GOT3 (cell line): Measurements from ENCODE around the gene PUM1.

Source experiments
- DNase-seq: peaks from one replicate; lab custom pipeline; 2025; ENCODE audit warnings: mixed read lengths; lab: John Stamatoyannopoulos, UW

The PUM1 gene

DNA sequence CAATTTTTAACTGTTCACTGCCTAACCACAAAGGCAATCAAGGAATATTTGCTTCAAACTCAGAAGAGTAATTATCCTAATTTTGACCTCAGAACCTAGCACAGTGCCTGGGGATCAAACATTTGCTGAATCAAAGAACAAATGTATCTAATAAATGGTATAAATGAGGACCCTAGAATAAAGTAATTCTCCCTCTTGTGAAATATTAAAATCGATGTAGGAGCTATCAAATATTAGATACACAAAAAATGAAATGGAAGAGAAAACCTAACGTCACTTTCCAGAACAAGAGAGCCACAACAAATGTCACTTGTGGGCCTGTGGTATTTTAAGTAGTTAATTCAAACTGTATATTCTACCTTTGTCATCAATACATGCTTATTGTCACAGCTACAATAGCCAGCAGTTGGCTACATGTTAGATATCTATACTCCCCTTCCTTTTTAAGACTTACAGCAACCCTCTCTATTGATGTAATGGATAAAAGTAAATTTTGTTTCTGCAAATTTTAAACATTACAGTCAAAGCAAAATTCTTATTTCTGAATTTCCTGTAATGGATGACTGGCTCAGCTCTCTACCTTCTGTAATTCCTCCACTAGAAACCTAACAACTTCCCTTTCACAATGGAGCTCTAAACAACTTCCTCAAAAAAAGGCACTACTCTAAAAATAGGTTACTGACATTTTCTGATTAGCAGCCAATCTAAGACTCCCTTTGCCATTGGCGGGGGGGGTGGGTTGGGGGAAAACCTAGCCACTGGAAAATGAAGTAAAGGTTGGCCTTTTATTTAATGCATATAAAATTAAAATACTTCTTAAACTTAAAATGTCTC lies 37.6 kb downstream of the PUM1 start:
- DNase-seq = no peak

DNA sequence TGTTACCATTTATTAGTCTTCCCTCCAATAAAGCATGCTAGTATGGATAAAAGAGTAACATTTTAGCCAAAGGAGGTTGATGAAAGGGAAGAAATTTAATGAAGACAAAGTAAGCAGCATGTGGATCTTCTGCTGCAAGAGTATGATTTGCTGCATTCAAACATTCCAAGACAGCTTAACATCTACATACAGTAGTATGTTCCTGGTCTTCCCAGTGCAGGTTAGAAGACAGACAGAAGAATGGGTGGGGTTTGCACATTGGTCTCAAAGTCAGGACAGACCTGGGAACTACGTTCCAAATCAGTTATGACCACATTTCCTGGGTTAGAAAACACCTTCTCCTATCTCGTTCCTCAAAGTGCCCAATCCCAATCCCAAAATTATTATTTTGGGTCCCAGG lies 43.3 kb downstream of the PUM1 start:
- DNase-seq = no peak

DNA sequence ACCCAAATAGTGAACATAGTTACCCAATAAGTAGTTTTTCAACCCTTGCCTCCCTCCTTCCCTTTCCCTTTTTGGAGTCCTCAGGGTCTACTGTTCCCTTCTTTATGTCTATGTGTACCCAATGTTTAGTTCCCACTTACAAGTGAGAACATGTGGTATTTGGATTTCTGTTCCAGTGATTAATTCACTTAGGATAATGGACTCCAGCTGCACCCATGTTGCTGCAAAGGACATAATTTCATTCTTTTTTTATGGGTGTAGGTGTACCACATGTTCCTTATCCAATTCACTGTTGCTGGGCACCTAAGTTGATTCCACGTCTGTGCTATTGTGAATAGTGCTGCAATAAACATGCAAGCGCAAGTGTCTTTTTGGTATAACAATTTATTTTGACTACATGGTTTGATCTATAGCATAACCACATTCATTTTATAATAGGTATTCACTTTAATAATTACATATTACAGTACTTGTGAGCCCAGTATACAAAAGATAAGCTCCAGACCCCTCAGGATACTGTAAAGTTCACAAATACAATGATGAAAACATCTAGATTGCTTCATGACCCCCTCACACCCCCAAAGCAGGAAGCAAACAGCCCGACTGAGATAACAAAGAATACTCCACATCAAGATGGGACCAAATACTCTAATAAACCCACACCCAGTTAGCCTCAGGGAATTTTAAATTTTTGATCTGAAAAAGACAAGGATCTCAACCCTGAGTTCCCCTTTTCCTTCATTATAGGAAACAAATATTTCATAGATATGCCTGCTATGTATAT lies 45.3 kb downstream of the PUM1 start:
- no peak for DNase-seq

DNA sequence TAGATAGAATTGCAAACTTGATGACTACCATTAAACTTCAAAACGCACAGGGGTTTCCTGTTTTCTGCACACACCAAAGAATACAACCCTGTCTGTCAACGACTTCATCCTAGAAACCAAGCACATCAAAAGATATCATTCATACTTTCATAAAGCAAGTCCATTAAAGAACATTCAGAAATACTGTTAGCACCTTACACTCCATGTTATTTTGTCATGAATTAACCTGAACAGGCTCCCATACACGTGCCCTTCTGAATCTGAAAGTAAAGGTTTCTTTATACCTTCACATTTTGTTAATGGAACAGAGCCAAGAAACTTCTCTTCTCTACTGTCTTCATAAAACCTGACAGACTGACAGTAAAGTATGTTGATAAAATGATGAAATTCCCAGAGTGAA lies 46.1 kb downstream of the PUM1 start:
- no peak for DNase-seq

DNA sequence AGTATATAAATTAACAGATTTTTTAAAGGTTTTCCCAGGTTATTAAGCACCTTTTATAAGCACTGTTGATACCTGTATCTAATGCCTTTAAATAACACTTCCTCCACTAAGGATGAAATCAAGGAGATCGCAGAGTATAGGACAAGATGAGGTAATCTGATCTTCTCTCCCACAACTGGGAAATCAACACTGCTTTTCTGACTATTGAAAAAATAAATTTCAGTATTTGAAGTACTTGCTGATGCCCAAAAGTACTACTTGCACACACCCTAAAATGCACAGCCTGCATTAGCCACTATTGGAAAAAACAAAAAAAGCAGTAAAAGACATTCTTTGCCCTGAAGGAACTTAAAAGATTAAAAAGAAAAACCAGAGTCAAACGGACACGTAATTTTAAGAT lies 48.6 kb downstream of the PUM1 start:
- no peak for DNase-seq

DNA sequence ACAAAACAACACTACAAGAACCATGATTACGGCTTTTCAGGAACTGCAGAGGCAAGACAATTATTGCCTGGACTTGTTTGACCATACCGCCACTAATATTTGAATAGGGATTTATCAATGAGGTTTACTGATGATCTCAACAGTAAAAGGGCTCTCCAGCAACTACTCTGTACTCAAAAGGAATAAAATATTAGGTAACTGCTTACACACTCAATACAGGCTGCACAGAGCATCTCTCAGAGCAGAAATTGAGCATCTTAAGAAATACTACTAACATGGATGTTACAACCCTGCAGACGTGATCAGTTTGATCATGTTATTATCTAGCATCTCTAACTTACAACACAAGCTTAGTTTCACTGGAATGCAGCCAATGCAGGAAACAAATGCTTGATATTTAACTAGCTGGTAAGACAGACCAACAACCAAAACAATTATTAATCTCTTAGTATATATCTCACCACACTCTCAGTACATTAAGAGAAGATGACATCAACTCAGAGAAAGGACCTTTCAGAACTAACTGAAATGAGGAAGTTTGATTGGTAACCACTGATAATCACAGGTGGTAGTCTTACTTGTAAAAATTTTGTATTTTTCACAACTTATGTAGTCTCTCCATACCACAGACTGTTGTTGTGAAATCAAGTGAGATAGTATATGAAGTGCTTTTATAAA lies 52.2 kb downstream of the PUM1 start:
- DNase-seq = no peak

DNA sequence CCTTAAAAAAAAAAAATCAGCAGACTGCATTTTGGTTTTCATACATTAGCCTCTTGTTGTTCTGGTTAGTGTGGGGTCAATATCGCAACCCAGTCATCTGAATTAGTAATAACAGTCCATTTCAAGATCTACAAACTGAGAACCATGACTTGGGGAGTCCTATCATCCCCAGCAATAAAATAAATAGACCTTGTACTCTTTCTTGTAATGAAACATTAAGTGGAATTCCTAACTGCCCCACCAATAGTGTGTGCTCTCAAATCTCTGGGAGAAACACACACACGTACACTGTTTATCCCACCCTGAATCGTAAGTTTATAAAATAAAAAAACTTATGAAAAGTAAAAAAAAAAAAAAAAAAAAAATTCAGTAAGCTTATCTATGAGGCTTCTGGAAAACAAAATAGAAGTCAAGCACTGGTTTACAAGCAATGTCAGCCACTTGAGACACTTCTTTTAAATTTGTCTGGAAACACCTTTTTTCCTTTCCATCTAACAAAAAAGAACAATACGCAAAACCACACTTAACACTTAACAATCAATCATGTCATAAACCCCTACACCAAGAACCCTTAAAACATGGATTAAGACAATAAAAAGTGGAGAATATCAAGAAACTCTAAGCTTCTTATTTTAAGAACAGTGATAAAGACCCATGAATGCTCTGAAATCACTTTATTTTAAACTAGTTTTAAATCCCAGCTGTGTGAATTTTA lies 53.1 kb downstream of the PUM1 start:
- DNase-seq = no peak

DNA sequence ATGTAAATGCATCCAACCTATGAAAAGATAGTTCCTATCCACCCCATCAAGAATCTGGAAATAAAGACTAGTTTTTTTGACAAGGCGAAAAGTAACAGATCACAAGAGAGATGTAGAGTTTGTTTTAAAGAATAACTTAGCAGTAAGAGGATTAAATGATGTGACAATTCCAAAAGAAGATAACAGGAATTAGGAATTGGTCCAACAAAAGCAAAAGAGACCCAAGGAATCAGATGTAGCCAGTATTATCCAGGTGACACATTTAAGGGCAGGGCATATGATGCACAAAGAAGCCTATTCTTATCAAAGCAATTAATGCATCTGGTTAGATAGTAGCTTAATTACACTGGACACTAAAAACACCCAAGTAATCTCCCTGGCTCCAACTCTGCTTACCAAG lies 53.8 kb downstream of the PUM1 start:
- DNase-seq = no peak

DNA sequence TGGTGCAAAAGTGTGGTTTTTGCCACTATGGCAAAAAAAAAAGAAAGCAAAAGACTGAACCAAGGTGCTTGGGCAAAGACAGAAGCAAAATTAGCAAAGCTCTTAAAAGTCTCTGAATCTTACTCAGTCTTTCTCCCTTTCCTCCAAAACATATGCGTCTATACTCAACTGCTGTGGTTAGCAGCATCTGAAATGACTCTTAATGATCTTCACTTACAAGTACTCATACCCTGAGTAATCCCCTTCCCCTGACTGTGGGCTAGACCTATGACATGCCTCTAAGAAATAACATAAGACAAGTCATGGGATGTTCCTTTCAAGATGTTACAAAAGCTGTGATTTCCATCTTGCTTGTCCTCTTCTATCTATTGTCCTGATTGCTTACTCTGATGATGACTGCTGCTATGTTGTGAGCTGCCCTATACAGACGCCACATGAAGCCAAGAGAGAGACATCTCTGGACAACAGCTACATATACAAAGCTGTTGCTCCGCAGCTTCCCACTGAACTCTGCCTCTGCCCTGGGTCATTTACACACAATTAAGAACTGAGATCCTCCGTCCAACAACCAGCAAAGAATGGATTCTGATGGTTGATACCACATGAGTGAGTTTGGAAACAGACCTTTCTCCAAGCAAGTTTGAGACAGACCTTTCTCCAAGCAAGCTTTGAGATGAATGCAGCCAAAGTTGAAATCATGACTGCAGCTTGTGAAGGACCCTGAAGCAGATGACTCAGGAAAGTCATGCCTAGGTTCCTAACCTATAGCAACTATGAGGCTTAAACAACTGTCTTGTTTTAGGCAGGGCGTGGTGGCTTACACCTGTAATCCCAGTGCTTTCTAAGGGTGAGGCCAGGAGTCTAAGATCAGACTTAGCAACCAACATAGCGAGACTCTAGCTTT lies 55.2 kb downstream of the PUM1 start:
- DNase-seq = no peak

DNA sequence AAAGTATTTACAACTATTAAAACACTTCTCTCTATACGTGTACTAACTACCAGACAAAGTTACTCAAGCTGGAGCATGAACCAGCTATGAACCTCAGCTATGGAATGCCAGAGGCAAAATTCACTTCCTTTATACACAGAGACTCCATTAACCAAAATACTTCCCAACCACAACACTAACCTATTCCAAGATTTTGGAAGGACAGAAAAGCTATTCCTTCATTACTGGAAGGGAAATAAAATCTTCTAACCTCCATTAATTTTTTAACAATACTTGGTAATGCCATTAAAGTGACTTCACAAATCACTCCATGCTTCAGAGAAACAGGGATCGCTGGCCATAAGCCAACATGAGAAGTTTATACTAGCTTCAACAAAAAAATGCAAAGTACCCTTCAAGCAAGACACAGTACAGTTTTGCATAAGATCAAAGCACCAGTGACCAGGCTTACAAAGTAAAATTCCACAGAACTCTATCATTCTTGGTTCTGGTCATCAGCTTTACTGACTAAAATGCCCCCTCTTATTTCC lies 58.0 kb downstream of the PUM1 start:
- DNase-seq = no peak

DNA sequence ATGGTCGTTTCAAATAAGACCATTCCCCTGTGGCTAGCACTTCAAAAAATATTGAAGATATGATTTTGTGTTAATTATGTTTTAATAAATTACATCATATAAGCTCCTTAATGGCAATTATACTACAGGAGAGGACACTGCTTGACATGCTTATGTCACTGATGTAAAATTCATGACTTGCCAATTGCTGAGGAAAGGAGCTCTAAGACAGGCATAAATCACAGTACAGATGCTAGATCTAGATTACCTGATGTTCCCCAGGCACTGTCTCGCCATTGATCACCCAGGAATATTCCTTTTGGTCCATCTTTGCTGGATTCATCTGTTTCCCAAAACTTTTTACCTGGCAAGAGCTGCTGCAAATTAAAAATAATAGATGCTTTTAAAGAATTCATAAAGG lies 58.8 kb downstream of the PUM1 start:
- no peak for DNase-seq

DNA sequence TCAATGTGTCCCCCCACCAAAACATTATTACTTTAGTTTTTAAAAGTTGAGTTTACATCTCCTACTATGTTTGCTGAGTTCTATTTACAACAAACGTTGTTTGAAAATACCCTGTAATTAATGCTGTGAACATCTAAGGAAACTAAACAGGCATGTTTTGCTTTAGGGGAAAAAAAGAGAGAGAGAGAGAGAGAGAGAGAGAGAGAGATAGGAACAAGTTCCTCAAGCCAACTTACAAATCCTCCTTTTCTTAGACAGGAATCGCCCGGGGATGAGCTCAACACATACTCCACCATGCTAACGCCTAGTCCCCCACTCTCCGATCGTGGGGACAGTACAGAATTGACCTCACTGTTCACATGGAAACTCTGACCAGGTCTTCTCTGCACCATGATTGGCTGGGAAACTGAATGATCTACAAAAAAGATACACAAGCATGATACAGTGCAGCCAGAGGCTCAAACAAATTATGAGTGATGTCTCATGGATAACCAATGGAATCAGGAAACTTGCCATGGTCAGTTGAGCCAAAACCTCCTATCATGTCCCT lies 59.8 kb downstream of the PUM1 start:
- DNase-seq = no peak

DNA sequence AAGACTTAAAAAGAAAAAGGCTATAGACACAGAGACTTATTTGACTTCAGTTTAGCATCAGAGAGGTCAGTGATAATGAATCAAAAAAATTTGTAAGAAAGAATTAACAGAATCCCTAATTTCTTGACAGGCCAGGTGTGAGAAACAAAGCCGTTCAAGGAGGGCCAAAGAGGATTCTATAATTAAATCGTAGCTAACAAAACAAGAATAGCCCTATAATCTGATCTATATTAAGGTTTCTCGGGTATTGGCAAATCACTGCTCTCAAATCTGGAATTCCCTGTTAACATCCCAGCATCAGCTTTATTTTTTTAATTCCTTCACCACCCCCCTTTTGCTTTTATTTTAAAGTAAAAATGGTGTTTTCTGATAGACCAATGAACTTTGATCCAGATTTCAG lies 60.3 kb downstream of the PUM1 start:
- DNase-seq = no peak

DNA sequence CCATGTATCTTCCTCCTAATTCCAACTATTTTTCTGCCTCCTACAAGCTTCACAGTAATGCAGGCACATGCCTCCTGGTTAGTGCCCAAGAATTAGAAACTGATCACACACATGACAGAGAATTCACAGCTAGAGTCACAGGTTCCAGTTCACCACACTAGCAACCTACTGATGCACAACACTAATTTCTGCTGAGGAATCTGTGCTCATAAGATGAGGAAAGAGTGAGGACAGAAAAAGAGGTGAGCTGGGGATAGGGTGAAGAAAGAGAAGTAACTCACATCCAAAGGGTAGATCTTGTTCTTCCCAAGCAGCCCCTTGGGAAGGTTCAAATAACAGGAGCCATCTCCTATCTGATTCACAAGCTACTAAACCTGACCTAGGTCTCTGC lies 61.3 kb downstream of the PUM1 start:
- DNase-seq = no peak

DNA sequence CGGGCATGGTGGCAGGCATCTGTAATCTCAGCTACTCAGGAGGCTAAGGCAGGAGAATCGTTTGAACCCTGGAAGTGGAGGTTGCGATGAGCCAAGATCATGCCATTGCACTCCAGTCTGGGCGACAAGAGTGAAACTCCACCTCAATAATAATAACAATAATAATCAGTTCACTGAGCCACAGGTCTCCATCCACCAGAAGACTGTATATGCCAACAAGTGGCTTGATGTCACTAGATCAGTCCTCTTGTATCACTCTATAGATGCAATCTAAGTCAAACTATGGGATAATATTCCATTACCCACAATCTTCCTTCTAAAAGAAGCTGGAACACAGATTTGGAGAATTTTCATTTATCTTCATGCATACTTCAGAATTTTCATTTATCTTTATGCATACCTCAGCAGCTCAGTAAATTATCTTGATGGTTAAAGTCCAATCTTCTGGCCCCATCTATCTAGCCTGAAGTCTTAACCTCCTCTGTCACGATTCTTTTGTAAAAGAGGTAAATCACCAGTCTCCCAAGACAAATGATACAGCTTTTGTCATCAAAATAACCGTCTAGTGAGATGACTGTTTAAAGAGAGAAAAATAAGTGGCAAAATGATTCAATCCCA lies 61.8 kb downstream of the PUM1 start:
- no peak for DNase-seq

DNA sequence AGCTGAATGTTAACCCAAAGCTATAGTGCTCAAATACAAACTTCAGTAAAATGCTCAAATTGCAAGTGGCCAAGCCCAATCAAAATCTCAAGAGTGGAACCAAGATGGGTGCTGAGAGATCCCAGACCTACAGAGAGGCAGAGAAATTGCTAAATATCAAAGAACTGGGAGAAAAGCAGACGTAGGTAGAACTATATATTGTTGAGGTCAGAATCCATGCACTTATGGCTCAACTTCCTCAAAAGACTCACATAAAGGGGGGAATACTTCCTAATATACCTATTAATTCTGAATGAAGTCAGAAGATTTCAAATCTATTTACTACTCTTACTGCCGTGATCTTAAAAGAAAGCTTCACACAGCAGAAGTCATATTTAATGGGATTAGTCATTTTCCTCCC lies 65.2 kb downstream of the PUM1 start:
- no peak for DNase-seq

DNA sequence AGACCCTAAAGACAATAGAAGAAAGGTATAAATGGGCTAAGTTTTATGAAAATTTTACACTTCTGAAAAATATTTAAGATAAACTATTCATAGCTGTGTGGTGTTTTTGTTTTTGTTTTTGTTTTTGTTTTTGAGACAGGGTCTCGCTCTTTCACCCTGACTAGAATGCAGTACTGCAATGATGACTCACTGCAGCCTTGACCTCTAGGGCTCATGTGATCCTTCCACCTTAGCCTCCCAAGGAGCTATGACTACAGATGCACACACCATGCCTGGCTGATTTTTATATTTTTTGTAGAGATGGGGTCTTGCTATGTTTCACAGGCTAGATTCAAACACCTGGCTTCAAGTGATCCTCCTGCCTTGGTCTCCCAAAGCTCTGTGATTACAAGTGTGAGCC lies 66.6 kb downstream of the PUM1 start:
- DNase-seq = no peak

DNA sequence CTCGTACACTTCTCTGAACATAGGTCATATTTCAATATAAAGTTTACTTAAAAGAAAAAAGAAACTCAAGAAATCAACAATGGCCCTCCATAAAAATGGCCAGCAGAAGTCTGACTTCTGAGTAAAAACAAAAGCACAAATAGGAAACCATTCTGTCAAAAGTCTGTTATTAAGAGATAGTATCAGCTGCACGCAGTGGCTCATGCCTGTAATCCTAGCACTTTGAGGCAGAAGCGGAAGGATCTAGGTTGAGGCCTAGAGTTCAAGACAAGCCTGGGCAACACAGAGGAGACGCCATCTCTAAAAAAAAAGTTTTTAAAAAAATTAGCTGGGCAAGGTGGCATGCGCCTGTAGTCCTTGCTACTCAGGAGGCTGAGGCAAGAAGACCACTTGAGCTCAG lies 67.3 kb downstream of the PUM1 start:
- DNase-seq = no peak

DNA sequence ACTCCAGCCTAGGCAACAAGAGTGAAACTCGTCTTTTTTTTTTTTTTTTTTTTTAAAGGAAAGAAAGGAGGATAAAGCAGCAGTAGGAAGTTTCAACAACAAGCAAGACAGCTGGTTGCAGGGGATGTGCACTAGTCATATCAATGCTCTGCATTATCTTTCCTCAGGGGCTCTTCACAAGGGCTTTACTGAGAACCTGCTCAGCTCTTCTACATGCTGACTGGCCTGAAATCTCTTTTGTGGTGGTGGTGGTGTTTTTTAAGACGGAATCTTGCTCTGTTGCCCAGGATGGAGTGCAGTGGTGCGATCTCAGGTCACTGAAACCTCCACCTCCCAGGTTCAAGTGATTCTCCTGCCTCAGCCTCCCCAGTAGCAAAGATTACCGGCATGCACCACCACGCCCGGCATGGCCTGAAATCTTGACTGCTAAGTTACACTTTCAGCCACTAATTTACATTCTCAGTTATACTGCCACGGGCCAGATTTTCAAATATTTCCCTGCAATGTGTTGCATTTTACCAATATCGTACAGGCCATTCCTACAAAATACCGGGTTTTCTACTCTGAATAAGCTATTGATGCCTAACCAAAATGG lies 68.0 kb downstream of the PUM1 start:
- DNase-seq = no peak
